Iris pigment epithelial cell (primary cell): ENCODE data around the gene TNRC6B.
"Not testable (repeated sequence)": the region's sequence is repeated elsewhere in the genome, so short reads cannot be mapped to it uniquely, and the experiment has no call there.

Source experiments
- DNase-seq: peaks from one replicate; pipeline ENCODE4 v3.0.0-alpha.2; 2011; ENCODE audit warnings: low read depth

Gene TNRC6B

GRCh38 chr22:40211476-40212054, 33.8 kb downstream of the TNRC6B start:
- DNase-seq, result no peak

- no peak for DNase-seq
Observed at GRCh38 chr22:40212121-40212520, 34.4 kb downstream of the TNRC6B start.

- DNase-seq, result no peak
Observed at GRCh38 chr22:40213478-40213877, 35.8 kb downstream of the TNRC6B start.

- no peak for DNase-seq
Observed at GRCh38 chr22:40215266-40215665, 37.5 kb downstream of the TNRC6B start.

- DNase-seq, result no peak
Observed at GRCh38 chr22:40216041-40216756, 38.5 kb downstream of the TNRC6B start.

DNA sequence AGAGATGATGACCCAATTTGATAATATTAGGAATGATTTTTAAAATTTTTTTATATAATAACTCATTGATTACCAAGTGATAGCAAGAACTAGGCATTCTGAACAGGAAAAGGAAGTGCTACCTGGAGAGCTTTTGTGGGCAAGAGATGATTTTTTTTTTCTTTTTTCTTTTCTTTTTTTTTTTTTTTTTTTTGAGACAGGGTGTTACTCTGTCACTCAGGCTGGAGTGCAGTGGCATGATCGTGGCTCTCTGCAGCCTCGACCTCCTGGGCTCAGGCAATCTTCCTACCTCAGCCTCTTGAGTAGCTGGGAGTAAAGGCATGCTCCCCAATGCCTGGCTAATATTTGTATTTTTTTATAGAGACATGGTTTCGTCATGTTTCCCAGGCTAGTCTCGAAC, 40.4 kb downstream of the TNRC6B start:
- DNase-seq, result no peak

DNA sequence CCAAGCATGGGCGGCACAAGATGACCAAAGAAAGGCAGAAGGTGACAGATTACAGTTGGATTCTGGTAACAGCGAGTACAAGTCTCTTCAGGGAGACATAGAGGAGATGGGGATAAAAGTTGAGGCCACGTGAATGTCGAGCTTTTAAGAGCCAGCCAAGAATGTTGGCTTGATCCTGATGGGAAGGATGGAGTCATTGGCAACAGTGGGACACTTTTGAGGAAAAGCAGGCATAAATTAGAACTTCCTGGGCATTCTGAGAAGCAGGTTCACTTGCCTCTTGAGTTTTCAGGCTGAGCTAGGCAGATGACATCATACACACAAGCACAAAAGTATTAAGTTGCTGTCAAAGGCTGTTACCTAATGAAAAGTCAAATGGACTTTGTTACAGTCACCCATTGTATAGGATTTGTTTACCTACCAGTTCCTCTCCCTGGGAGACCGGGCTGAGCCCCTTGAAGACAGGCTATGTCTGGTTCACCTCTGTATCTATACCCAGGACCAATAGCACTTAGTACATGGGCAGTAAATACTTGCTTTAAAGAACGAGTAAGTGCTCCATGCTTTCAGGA, 41.1 kb downstream of the TNRC6B start:
- peak; percentile 26 for DNase-seq

GRCh38 chr22:40220316-40221054, 42.8 kb downstream of the TNRC6B start:
- no peak for DNase-seq

DNA sequence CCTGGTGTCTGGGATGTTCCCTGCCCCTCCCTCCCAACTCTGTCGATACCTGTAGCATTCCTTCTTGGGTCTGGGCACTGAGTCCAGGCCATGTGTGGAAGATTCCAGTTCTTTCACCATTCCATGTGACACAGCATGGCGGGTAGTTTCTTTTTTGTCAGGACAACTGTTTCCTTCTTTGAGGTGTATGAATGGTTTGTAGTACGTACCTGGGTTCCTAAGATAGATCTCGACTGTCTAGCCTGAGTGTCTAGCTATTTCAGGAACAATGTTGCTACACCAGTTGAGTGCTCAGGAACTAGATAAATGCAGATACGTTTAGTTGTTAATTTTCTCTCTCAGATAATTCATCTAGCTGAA, 43.3 kb downstream of the TNRC6B start:
- DNase-seq, result no peak

GRCh38 chr22:40222979-40223378, 45.3 kb downstream of the TNRC6B start:
- DNase-seq, result not testable (repeated sequence)

- no peak for DNase-seq
Observed at GRCh38 chr22:40224702-40225101, 47.0 kb downstream of the TNRC6B start.

GRCh38 chr22:40226620-40227019, 48.9 kb downstream of the TNRC6B start:
- DNase-seq, result no peak

GRCh38 chr22:40231618-40232313, 54.0 kb downstream of the TNRC6B start:
- DNase-seq, result no peak

DNA sequence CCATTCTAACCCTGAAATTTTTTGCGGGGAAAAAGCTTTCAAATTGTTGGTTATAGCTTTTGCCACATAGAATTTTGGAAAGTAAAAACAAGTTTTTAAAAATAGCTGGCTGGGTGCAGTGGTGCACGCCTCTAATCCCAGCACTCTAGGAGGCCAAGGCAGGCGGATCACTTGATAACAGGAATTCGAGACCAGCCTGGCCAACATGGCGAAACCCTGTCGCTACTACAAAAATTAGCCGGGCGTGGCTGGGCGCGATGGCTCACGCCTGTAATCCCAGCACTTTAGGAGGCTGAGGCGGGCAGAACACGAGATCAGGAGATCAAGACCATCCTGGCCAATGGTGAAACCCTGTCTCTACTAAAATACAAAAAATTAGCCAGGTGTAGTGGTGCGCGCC, 54.9 kb downstream of the TNRC6B start:
- DNase-seq, result no peak

DNA sequence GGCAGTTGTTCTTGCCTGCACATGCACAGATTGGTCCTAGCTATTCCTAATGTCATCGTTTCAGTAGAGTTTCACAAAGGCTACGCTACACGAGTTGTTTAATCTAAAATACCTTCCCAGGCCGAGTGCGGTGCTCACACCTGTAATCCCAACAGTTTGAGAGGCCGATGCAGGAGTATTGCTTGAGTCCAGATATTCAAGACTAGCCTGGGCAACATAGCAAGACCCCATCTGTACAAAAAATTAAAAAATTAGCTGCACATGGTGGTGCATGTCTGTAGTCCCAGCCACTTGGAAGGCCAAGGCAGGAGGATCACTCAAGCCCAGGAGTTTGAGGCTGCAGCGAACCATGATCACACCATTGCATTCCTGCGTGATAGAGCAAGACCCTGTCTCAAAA, 56.2 kb downstream of the TNRC6B start:
- DNase-seq, result no peak

DNA sequence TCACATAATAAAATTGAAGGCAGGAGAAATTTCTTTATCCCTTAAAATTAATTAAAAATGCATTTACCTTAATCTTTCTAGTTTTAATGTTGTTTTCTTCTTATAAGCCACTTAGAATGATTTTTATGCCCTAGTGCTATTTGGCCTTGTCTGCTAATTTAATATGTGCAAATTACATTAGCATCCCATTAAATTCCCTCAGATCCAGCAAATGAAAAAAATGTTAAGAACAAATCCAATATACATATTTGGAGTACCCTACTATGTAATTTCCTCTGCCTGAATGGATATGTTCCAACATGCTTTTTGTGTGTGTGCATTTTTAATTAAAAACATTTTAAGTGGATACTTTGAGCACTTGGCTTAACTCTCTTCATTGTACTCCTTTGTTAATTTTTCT, 56.9 kb downstream of the TNRC6B start:
- no peak for DNase-seq

DNA sequence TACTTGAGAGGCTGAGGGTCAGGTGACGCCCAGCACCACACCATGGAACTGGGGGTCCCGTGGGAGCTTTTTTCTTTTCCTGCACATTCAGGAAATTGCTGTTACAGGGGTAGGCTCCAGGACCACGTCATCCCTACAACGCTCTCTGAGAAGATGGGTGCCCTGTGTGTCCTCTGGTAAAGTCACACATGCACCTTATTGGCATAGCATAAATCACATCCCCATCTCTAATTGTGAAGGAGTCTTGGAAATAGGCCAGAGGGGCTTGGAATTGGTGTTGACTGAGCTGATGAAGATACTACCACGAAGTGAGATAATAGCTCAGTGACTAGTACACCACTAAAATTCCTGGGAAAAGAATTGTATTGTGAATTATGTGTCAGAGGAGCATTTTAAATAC, 57.6 kb downstream of the TNRC6B start:
- no peak for DNase-seq

GRCh38 chr22:40236131-40236665, 58.5 kb downstream of the TNRC6B start:
- DNase-seq, result no peak

GRCh38 chr22:40237241-40237640, 59.5 kb downstream of the TNRC6B start:
- DNase-seq, result no peak

GRCh38 chr22:40237788-40238424, 60.2 kb downstream of the TNRC6B start:
- no peak for DNase-seq
